Progenitor cell of endocrine pancreas (in vitro differentiated cells): ENCODE data around the gene TIMM23. TPM values are rescaled to one million over a fixed set of nuclear protein-coding genes. Genes with fewer than 3 reads are reported as not detected.
"Not testable (repeated sequence)": the region's sequence is repeated elsewhere in the genome, so short reads cannot be mapped to it uniquely, and the experiment has no call there.

Experiments used
- DNase-seq: peaks from one replicate; pipeline ENCODE4 v3.0.0; 2021; ENCODE audit warnings: low spot score; ENCODE audit not compliant: unreplicated experiment
- H3K27ac Mint-ChIP-seq: 2 replicates; pipeline ENCODE4 v1.8.0; 2021; ENCODE audit warnings: mild to moderate bottlenecking, moderate library complexity, mixed read lengths
- H3K27me3 Mint-ChIP-seq: 2 replicates; pipeline ENCODE4 v1.8.0; 2021; ENCODE audit warnings: mixed read lengths
- H3K36me3 Mint-ChIP-seq: 2 replicates; pipeline ENCODE4 v1.8.0; 2022; ENCODE audit warnings: mixed read lengths; ENCODE audit not compliant: insufficient read depth
- H3K4me1 Mint-ChIP-seq: 2 replicates; pipeline ENCODE4 v1.8.0; 2021; ENCODE audit warnings: low read depth, mixed read lengths
- H3K4me3 Mint-ChIP-seq: 2 replicates; pipeline ENCODE4 v1.8.0; 2021; ENCODE audit warnings: low read depth, mild to moderate bottlenecking, moderate library complexity, mixed read lengths
- H3K9me3 Mint-ChIP-seq: 2 replicates; pipeline ENCODE4 v1.8.0; 2021; ENCODE audit warnings: low read depth, mixed read lengths
- CTCF ChIP-seq: fragments of 200-600 bp; sonication (generic); IDR thresholded peaks from one replicate; pipeline ENCODE4 v1.5.0; 2021; ENCODE audit warnings: antibody characterized with exemption, mild to moderate bottlenecking; ENCODE audit not compliant: unreplicated experiment
- total RNA-seq: library from RNA; stranded (reverse); gene quantifications from 2 replicates; pipeline ENCODE4 v1.2.1, GENCODE V29; 2021

The TIMM23 gene
- total RNA-seq, 1 donor from 2014 or later = 52.4 TPM

GRCh38 chr10:45997557-45997956, 25.3 kb downstream of the TIMM23 start:
- Mint-ChIP-seq H3K27me3 (no peaks in the 10 kb centered on the region), H3K4me3 (no peak overlapping the region), H3K27ac (no peak overlapping the region), H3K36me3 (peaks cover 34% of the 10 kb centered on the region), H3K4me1 (no peaks in the 10 kb centered on the region), H3K9me3 (no peaks in the 10 kb centered on the region)
- TF ChIP-seq CTCF = no peak
- DNase-seq = no peak

GRCh38 chr10:45997994-45998763, 25.9 kb downstream of the TIMM23 start:
- Mint-ChIP-seq H3K4me1 (no peaks in the 10 kb centered on the region), H3K4me3 (no peak overlapping the region), H3K9me3 (no peaks in the 10 kb centered on the region), H3K36me3 (peaks cover 31% of the 10 kb centered on the region), H3K27ac (peak overlapping the region; percentile 59), H3K27me3 (no peaks in the 10 kb centered on the region)
- DNase-seq = no peak
- TF ChIP-seq CTCF = no peak

GRCh38 chr10:45999955-46000354, 27.7 kb downstream of the TIMM23 start:
- not testable (repeated sequence) for H3K27me3 Mint-ChIP-seq, H3K4me3 Mint-ChIP-seq, H3K27ac Mint-ChIP-seq, H3K4me1 Mint-ChIP-seq, DNase-seq, H3K9me3 Mint-ChIP-seq
- peaks cover 35% of the 10 kb centered on the region for H3K36me3 Mint-ChIP-seq

- TF ChIP-seq CTCF = no peak
- Mint-ChIP-seq H3K4me3 (no peak overlapping the region), H3K27ac (no peak overlapping the region), H3K36me3 (peaks cover 35% of the 10 kb centered on the region), H3K27me3 (no peaks in the 10 kb centered on the region), H3K4me1 (no peaks in the 10 kb centered on the region), H3K9me3 (no peaks in the 10 kb centered on the region)
- no peak for DNase-seq
Measured at GRCh38 chr10:46000538-46000937, 28.2 kb downstream of the TIMM23 start.

GRCh38 chr10:46001187-46001756, 29.0 kb downstream of the TIMM23 start:
- no peak for DNase-seq
- H3K36me3 Mint-ChIP-seq = peaks cover 35% of the 10 kb centered on the region
- H3K4me1 Mint-ChIP-seq = no peaks in the 10 kb centered on the region
- TF ChIP-seq CTCF = no peak
- no peak overlapping the region for H3K4me3 Mint-ChIP-seq
- H3K27me3 Mint-ChIP-seq = no peaks in the 10 kb centered on the region
- no peak overlapping the region for H3K27ac Mint-ChIP-seq
- H3K9me3 Mint-ChIP-seq = no peaks in the 10 kb centered on the region

GRCh38 chr10:46002189-46002687, 29.9 kb downstream of the TIMM23 start:
- peaks cover 34% of the 10 kb centered on the region for H3K36me3 Mint-ChIP-seq
- not testable (repeated sequence) for H3K27ac Mint-ChIP-seq, H3K4me1 Mint-ChIP-seq, H3K9me3 Mint-ChIP-seq, DNase-seq, H3K4me3 Mint-ChIP-seq, H3K27me3 Mint-ChIP-seq
